Dermis lymphatic vessel endothelial cell (primary cell): Measurements from ENCODE around the gene PIN4. TPM values are rescaled to one million over a fixed set of nuclear protein-coding genes. Genes with fewer than 3 reads are reported as not detected.

ENCODE experiments used
- total RNA-seq: library from RNA; depleted of rRNA; stranded (reverse); fragments of >200 nt; gene quantifications from 2 replicates; pipeline ENCODE4 v1.2.1, GENCODE V29; 2014

Gene PIN4
- 9.5 and 12.4 TPM in 2 replicates for total RNA-seq

DNA sequence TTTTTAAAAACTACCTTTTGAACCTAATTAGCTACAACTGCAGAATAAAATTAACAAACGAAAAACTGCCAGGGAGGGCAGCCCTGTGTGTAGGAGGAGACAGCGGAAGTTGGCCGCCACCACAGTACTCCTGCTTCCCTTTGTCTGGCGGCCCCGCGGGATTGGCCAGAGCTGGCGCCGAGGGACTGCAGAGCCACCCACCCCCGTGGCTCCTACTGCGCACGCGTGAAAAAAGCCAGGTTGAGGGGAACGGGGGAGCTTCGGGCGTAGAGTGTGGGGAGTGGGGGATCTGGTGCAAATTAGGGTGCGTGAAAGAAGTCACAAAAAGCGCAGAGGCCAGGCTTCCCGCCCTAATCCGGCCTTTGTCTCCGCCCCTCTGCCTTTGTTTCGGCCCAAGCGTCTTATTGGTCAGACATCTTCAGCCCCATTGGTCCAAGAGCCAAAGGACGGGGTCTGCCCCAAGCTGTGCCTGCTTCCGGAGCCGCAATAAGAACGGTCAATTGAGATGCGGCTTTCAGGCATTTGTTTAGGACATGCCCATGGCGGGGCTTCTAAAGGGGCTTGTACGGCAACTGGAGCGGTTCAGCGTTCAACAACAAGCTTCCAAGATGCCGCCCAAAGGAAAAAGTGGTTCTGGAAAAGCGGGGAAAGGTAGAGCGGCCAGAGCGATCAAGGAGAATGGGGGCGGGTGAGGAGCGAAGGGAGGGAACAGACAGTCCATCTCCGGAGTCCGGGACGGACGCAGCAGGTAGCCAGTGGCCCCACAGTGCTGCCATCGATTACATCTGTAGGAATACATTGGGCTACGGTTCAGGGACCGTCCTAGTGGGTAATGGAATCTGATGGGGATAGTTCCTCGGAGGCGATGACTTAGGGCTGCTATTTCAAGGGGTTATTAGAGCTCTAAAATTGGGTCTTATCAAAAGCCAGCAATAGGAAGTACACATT, at the start of gene PIN4:
Gene PIN4, plus strand, starts transcription at position 580 of the 948 bp plus-strand sequence. Its CDS starts 29 bp downstream, at position 609.

DNA sequence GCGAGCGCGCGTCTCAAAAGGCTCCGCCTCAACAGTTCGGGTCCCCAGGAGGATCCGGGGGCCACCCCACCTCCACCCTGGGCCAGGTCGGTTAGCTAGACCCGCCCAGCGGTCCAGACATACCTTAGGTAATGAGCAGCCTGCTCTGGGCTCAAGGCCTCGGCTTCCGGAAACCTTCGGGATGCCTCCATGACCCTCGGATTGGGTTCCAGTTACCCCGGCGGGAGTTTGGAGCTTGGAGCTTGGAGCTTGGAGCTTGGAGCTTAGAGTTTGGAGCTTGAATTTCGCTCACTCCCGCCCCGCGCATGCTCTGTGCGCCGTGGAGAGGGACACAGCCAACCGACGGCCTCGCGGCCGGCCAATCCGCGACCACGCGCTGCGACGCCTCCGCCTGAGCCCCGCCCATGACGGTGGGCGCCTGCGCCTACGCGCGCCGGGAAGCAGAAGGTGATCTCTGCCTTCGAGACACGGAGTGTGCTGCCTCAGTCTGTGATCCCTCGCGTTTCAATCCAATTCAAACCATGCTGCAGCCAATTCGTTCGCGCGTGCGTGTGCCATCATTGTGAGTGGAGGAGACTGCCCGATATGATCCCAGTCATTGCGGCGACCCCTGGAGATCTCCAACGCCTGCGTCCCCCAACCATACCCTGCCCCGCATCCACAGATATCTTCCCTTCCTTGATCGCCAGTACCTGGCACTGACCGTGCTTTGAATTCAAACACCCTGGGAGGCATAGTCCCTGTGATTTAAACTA, 57.3 kb downstream of the PIN4 start, which contains the start of gene ERCC6L:
Gene ERCC6L, minus strand, starts transcription at position 307 of the 755 bp plus-strand sequence. Its CDS starts 116 bp downstream, at position 191.

Other genes starting within 250 kb of the PIN4 start
- 0.09 and 0.33 TPM in 2 replicates for gene RTL5, start 49.8 kb upstream of the PIN4 start, total RNA-seq
- gene ERCC6L, start 57.3 kb downstream of the PIN4 start, total RNA-seq: 0.87 and 0.95 TPM in 2 replicates
- gene RPS4X, start 95.5 kb downstream of the PIN4 start, total RNA-seq: 1,109 and 1,550 TPM in 2 replicates
- 0.17 and 0.33 TPM in 2 replicates for gene CITED1, start 124.2 kb downstream of the PIN4 start, total RNA-seq